MG63 (cell line): ENCODE measurements around the gene DGCR6L. TPM values are rescaled to one million over a fixed set of nuclear protein-coding genes. Genes with fewer than 3 reads are reported as not detected.
"Not testable (repeated sequence)": the region's sequence is repeated elsewhere in the genome, so short reads cannot be mapped to it uniquely, and the experiment has no call there.

ENCODE experiments used
- DNase-seq: peaks from one replicate; pipeline ENCODE4 v3.0.0-alpha.2; 2020
- H3K27me3 ChIP-seq: fragments of 250-450 bp; sonication (Bioruptor Pico); 2 replicates; pipeline ENCODE4 v1.5.1; 2020; ENCODE audit warnings: mild to moderate bottlenecking, moderate library complexity
- H3K36me3 ChIP-seq: fragments of 250-450 bp; sonication (Bioruptor Pico); 2 replicates; pipeline ENCODE4 v1.5.1; 2020; ENCODE audit warnings: mild to moderate bottlenecking, moderate library complexity
- H3K4me3 ChIP-seq: fragments of 250-450 bp; sonication (Bioruptor Pico); 2 replicates; pipeline ENCODE4 v1.5.1; 2020; ENCODE audit warnings: mild to moderate bottlenecking, moderate library complexity
- H3K9me3 ChIP-seq: fragments of 250-450 bp; sonication (Bioruptor Pico); 2 replicates; pipeline ENCODE4 v1.5.1; 2020; ENCODE audit warnings: mild to moderate bottlenecking, moderate library complexity
- total RNA-seq: library from RNA; depleted of rRNA; stranded (reverse); fragments of >200 nt; shearing (Covaris generic); gene quantifications from 2 replicates; pipeline ENCODE4 v1.2.3, GENCODE V29; 2014; ENCODE audit warnings: low replicate concordance

Gene DGCR6L
- total RNA-seq, 1 experiment from 2014 or later: 82.5 TPM

DNA sequence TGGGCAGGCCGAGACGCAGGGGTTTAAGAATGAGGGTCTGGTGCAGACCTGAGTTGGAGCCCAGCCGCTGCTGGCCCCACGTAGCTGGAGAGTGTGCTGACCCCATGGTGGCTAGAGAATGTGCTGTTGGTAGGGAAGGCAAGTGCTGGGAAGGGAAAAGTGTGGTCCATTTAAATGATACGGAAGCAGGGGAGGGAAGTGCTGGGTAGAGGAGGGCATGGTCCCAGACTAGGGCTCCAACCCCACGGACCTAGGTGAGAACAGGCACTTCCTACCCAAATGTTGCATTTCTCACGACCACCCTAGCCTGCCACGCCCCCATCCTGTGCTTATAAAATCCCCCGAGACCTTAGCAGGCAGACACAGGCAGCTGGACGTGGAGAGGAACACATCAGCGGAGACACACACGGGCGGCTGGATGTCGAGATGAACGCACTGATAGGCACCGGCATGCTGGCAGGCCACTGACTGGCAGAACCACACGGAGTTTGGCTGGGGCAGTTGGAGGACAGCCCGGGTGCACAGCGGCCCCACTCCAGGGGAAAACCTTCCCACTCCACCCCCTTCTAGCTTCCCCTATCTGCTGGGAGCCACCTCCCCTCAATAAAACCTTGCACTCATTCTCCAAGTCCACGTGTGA is 33.0 kb downstream of the DGCR6L start:
- not testable (repeated sequence) for H3K27me3 ChIP-seq, H3K36me3 ChIP-seq, H3K4me3 ChIP-seq, H3K9me3 ChIP-seq, DNase-seq

DNA sequence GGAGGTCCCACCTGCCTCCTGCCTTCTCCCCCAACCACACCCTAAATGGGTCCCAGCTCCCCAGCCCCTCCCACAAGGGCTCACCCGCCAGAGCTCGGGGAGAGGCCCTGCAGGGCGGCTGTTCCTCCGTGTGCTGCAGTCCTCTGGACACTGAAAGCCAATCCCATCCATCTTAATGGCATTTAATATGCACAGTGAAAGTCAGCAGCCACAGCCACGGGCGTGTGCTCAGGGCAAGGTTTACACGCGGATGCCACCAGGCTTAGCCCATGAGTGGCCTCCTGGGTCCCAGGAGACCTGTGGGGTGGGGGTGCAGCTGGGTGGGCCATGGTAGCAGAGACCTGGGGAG is 33.6 kb downstream of the DGCR6L start:
- not testable (repeated sequence) for H3K9me3 ChIP-seq

DNA sequence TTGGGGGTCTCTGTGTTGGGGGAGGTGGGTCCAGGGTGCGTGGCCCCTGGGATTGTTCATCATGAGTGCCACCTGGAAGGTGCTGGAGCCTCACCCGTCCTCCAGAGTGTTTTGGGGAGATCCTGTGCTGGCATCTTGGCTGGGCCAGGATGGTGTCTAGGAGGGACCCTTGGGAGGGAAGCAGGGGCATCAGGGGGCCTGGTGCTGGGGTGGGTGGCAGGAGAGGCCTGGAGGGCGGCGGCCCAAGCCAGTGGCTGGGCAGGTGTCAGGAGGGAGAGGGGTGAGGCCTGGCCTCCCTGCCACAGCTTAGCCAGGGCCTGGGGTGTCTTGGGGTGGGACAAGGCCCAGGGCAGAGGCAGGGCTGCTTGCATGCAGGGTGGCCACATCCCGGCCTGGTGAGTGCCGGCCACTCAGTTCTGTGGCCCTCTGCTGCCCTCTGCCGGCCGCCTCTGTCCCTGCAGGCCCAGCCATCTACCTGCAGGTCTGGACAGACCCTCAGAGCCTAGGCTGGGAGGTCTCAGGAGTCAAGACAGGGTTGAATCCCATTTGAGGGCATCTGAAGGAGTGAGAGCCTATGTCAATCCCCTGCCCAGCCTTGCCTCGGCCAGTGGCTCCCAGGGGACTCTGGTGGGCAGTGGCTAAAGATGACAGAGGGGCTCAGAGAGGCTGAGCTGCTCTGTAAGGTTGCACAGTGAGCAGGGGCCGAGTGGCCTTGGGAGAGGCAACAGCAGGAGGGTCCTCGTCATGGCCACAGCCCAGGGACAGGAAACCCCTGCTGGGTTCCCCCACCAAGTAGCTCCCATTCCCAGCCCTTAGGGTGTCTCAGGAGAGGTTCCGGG is 34.2 kb downstream of the DGCR6L start:
- H3K36me3 ChIP-seq, H3K4me3 ChIP-seq, H3K27me3 ChIP-seq, H3K9me3 ChIP-seq: not testable (repeated sequence)
- peak; percentile 51 for DNase-seq

More for the DNA sequence above, 33.6 kb downstream of the DGCR6L start:
- H3K36me3 ChIP-seq, H3K4me3 ChIP-seq, H3K27me3 ChIP-seq, DNase-seq: not testable (repeated sequence)

DNA sequence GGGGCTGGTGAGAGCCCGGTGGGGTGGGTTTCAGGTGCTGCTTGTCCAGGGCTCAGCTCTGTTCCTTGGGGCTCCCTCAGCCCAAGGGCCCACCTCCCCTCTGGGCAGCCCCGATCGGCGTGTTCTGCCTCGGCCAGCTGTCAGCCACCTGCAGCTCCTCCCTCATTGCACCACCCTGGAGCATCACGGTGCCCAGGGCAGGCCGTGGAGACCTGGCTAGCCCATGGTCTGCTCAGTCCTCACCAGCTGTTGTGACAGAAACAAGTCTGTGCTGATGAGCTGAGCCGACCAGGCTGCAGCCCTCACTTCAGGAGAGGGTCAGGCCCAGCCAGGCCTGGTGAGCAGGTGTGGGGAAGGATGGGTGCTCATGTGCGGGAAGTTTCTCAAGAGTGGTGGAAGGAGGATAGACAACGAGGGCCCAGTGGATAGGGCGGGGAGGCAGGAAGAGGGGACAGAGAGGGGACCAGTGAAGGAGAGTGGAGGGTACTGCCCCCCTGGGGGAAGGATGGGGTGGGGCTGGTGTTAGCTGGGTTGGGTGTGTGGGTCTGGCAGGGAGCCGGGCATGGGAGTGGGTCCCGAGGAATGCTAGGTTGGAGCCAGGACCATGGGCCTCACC is 35.3 kb downstream of the DGCR6L start:
- H3K9me3 ChIP-seq: no peaks in the 10 kb centered on the region
- no peaks in the 10 kb centered on the region for H3K27me3 ChIP-seq
- H3K36me3 ChIP-seq: no peaks in the 10 kb centered on the region
- H3K4me3 ChIP-seq: no peak overlapping the region
- DNase-seq: no peak

DNA sequence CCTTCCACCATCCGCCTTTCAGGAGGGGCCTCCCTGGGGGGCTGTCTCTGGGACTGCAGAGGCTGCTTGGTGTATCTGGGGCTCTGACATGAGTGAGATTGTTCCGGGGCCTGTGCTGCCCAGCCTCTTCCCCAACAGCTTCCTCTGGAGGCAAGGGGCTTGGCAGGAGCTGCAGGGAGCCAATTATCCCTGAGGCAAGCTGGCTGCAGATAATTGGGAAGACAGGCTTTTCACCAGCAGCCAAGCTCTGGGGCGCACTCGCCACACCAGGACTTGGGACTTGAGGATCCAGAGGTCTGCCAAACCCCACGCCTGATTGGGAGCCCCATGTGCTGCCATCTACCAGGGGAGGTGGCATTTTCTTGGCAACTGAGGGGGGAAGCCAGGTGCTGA is 36.2 kb downstream of the DGCR6L start:
- no peak overlapping the region for H3K4me3 ChIP-seq
- no peaks in the 10 kb centered on the region for H3K36me3 ChIP-seq
- no peaks in the 10 kb centered on the region for H3K9me3 ChIP-seq
- no peaks in the 10 kb centered on the region for H3K27me3 ChIP-seq
- DNase-seq: no peak

DNA sequence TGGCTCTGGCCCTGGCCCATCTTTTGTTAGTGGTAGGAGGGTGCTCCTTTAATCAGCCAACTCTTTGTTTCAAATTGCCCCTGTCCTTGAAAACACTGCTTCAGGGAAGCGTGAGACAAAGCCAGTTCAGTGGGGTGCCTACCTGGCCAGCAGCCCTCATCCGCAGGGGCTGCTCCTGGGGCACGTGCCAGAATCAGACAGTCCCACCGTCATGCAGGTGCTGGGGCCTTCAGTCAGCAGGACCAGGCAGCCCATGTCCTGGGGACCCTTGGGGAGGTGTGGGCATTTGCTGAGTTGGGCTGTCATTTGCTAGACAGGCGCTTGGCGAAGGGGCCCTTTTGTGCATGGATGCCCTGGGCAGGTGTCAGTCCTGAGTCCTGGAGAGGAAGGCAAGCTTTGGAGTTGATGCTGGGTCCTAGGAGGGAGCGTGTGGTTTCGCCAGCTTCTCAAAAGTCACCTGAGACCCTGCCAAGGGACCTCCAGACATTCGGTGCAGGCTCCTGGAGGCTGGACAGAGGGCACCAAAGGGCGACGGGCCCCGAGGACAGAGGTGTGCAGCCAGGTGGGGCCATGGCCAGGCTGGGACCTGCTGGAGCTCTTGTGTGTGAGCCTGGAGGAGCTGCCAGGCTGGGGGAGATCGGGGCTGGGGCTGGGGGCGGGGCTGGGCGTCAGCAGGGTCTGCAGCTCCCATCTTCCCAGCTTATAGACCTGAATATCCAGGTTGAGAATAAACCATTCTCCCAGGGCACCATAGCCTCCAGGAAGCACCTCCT is 36.8 kb downstream of the DGCR6L start:
- no peak for DNase-seq
- no peaks in the 10 kb centered on the region for H3K27me3 ChIP-seq
- no peaks in the 10 kb centered on the region for H3K9me3 ChIP-seq
- H3K4me3 ChIP-seq: no peak overlapping the region
- H3K36me3 ChIP-seq: no peaks in the 10 kb centered on the region

DNA sequence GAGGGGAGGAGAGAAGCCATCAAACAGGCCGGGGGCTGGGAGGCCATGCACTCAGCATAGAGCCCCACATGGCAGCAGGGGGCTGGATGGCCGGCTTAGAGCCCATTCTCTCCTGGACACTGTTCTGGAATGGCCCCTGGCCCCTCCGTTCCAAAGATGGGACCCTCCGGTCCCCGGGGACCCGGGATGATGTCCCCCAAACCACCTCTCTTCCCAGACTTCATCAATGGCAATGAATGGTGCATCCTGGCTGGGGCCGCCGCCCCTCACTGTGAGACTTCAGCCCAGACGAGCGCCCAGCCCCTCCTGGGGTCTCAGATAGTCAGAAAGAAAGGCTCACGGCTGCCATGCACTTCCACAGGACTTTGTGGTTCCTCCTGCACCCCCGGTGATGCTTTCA is 38.0 kb downstream of the DGCR6L start:
- DNase-seq: no peak
- Histone ChIP-seq H3K9me3 (no peaks in the 10 kb centered on the region), H3K4me3 (no peak overlapping the region), H3K27me3 (no peaks in the 10 kb centered on the region), H3K36me3 (no peaks in the 10 kb centered on the region)

DNA sequence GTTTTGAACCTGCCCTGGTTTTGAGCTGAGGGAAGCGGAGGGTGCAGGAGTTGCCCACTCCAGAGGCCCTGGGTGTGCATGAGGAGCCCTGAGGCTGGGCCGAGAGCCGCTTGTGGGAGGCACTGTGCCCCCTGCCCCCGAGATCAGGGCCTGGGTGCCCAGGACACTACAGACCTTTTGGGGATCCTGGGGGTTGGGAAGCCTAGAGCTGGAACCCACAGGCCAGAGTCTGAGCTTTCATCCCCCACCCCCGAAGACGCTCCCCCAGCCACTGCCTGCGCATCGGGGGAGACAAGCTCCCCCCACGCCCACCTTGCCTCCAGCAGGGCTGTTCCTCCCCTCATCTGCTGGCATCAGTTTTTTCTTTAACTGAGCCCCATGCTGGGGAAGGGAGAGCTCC is 38.4 kb downstream of the DGCR6L start:
- not testable (repeated sequence) for H3K27me3 ChIP-seq, DNase-seq, H3K9me3 ChIP-seq, H3K4me3 ChIP-seq, H3K36me3 ChIP-seq

DNA sequence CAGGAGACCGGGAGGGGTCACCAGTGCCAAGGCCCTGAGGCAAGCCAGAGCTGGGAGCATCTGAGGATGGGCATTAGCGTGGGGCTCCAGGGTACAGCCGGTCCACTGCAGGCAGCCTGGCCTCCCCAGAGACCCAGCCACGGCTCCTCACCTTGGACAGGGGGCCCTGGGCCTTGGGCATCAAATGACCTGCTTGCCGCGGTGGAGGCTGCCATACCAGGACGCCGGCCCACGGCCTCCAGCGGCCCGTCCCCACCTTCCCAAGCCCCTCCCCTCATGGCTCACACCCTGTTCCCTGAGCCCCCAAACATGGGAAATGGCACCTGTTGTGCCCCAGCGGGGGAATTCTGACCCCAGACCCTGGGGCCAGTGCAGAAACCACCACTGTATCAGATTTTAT is 39.0 kb downstream of the DGCR6L start:
- no peak for DNase-seq
- no peak overlapping the region for H3K4me3 ChIP-seq

DNA sequence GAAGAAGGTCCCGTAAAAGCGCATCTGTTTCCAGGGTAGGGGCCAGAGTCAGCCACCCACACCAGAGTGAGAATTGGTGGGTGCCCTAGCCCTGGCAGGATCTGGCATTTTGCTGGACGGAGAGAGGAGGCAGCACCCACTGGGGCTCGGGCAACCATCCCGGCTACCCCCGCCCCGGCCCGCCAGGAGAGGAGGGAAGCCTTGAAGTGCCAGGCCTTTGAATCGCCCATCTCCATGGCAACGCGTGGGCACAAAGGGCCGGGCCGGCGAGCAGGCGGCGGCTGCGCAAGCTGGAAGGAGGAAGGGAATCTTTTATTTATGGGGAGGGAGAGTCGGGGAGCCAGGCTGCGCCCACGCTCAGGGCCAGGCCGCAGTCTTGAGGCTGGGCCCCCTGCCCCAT is 39.7 kb downstream of the DGCR6L start:
- H3K27me3 ChIP-seq, DNase-seq, H3K4me3 ChIP-seq, H3K9me3 ChIP-seq, H3K36me3 ChIP-seq: not testable (repeated sequence)

More for the DNA sequence above, 39.0 kb downstream of the DGCR6L start:
- Histone ChIP-seq H3K27me3 (no peaks in the 10 kb centered on the region), H3K36me3 (no peaks in the 10 kb centered on the region), H3K9me3 (no peaks in the 10 kb centered on the region)

DNA sequence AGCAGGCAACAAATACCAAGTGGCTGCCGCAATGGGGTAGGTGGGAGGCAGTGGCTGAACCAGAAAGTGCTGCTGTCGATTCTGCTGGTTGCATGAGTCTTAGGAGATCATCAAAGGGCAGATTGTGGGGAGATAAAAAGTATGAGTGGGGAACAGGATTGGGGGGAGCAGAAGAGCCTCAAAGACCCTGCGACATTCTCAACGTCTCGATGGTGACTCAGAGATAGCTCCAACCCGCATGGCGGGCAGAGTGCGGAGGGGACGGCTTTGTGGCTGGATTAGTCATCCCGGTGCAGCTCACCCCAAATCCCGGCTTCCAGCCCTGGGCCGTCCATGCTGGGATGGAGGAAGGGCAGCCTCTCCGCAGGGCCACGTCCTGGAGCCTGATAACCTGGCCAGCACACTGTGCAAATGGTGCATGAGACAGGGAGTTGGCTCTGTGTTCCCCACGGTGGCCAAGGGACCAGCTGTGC is 40.2 kb downstream of the DGCR6L start:
- H3K4me3 ChIP-seq: no peak overlapping the region
- no peak for DNase-seq
- H3K27me3 ChIP-seq: no peaks in the 10 kb centered on the region
- no peaks in the 10 kb centered on the region for H3K9me3 ChIP-seq
- no peaks in the 10 kb centered on the region for H3K36me3 ChIP-seq

DNA sequence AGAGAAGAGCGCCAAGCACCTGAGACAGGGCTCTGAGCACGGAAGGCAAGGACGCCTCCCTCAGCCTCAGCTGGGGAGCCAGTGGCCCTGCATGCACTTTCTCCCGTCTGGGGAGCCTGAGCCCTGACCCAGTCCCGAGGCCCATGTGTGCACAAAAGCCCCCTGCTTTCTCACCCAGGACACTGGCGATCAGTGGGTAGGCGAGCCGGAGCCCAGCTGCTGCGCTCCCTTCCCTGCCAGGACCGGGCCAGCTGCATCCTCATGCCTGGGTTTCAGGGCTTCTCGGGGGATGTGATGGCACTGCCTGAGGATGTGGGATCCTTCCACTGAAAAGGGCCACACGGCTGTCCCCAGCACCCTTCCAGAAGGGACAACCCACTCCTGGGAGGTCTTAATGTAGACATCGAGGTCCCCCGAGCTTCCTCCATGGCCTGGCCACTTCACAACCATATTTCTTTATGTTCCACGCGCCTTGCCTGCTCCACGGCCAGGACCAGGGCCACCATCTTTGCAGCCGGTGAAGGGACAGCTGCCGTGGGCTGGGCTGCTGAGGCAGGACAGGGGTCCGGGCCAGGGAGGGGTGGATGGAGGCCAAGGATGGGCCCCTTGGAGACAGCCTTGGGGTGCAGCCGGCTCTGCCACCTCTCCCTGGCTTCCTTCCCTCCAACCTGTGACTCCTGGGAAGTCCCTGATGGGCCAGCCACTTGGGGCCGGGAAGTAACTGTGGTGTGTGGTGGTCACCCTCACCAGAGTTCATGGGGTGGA is 41.0 kb downstream of the DGCR6L start:
- H3K4me3 ChIP-seq, H3K36me3 ChIP-seq, H3K27me3 ChIP-seq, DNase-seq, H3K9me3 ChIP-seq: not testable (repeated sequence)

DNA sequence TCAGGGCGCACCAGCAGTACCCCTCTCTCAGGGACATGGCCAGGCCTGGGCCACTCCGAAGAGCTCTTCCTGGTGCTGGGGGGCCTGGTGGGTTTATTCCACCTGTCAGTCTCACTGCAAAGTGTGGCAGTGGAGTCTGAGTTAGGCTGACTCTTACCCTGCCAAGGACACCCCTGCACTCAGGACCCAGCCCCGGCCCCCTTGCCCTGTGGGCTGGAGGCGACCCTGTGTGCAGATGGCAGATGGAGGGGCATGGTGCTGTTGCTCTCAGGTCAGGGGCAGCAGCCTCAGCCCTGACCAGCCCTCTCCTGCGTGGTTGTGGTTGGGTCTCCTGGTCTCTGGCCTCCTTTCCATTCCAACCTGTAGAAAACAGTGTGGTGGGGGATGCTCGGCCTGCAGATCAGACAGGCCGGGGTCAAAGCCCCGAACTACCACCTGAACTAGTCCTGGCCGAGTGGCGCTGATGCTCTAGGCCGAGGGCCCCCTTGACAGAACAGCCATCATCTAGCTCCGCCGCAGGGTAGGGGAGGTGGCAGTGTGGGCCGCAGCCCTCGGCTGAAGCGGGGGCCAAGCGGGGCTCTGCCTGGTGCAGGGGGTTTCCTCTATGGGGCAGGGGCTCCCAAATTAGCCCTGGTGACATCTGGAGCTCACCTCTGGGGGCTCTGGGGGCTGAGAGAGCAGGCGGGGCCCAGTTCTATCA is 41.8 kb downstream of the DGCR6L start:
- not testable (repeated sequence) for H3K9me3 ChIP-seq

DNA sequence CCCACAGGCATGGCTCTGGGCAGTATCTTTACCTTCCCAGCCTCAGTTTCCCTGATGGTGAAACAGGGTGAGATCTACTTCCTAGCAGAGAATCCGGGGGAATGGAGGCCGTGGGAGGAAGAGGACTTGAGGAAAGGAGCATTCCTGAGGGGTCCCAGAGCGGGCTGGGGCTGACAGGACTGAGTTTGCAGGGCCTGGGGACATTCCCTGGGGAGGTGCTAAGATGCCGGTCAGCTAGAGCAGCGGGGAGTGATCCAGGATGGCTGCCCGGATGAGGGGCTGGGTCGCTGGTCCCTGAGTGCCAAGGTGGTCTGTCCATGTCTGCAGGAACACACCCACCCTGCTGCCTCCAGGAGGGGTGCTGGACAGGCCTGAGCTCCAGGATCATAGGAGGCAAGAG is 43.4 kb downstream of the DGCR6L start:
- no peak for DNase-seq
- Histone ChIP-seq H3K36me3 (no peaks in the 10 kb centered on the region), H3K9me3 (no peaks in the 10 kb centered on the region), H3K27me3 (no peaks in the 10 kb centered on the region), H3K4me3 (no peak overlapping the region)

More for the DNA sequence above, 41.8 kb downstream of the DGCR6L start:
- H3K36me3 ChIP-seq, H3K4me3 ChIP-seq, DNase-seq, H3K27me3 ChIP-seq: not testable (repeated sequence)

DNA sequence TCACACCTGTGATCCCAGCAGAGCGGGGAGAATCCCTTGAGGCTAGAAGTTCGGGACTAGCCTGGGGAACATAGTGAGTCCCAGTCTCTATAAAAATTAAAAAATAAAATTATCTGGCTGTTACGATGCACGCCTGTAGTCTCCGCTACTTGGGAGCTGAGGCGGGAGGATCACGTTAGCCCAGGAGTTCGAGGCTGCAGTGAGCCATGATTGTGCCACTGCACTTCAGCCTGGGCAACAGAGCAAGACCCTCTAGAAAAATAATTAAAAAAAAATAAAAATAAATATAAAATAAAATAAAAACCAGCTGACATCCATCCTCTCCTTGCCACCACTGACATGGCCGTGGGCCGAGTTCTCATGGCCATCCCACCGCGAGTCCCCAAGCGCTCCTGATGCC is 44.0 kb downstream of the DGCR6L start:
- Histone ChIP-seq H3K27me3 (no peaks in the 10 kb centered on the region), H3K36me3 (no peaks in the 10 kb centered on the region), H3K9me3 (no peaks in the 10 kb centered on the region), H3K4me3 (no peak overlapping the region)
- DNase-seq: no peak

DNA sequence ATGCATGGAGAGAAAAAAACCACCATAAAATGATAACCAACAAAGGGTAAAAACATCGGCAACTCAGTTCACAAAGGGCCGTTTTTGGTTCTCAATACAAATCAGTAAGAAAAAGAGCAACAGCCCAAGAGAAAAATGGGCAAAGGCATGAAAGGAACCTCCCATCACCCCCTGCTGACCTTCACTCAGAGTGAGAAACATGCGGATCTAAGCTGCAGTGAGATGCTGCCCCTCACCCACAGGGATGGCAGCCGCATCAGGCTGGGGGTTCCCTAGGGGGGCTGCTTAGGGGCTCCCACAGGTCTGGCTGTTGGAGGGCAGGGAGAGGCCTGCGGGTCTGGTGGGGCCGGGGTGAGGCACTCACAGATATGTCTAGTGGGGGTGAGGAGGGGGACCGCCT is 44.5 kb downstream of the DGCR6L start:
- not testable (repeated sequence) for DNase-seq, H3K36me3 ChIP-seq, H3K27me3 ChIP-seq, H3K9me3 ChIP-seq, H3K4me3 ChIP-seq
